OCI-LY3 (cell line): ENCODE data around the gene TBC1D1.

Source experiments
- CTCF ChIP-seq: fragments of 200-600, 300-600 bp; sonication (generic); IDR thresholded peaks from 2 replicates; pipeline ENCODE4 v1.5.1; 2014; ENCODE audit warnings: antibody characterized with exemption, low read length, low read depth
- EZH2phosphoT487 ChIP-seq: fragments of 200-600 bp; shearing (Covaris generic); IDR thresholded peaks from 2 replicates; pipeline ENCODE4 v1.6.1; 2018; ENCODE audit warnings: antibody characterized with exemption, mixed run types, low read depth

DNA sequence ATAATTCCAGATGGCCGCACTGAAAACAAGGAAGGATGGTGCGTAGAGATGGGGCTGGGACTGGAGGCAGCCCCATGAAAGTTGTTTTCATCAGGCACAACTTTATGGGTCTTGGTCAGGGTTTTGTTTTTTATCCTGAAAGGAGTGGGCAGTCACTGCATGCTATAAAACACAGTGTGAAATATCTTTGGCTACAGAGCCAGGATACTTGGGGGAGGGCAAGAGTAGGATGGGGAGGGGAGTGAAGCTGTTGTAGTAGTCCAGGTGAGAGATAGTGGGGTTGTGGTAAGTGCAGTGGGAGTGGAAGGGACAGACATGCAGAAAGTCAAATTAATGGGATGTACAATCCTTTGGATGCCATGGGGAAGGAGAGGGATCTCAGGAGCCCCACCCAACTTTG is 125.8 kb downstream of the TBC1D1 start:
- no peak for TF ChIP-seq CTCF
- TF ChIP-seq EZH2phosphoT487 = no peak
